SKM-1 (cell line): ENCODE data around the gene FNBP1.

Experiments
- DNase-seq: peaks from one replicate; lab custom pipeline; 2025; ENCODE audit not compliant: unreplicated experiment; lab: John Stamatoyannopoulos, UW

The FNBP1 gene

DNA sequence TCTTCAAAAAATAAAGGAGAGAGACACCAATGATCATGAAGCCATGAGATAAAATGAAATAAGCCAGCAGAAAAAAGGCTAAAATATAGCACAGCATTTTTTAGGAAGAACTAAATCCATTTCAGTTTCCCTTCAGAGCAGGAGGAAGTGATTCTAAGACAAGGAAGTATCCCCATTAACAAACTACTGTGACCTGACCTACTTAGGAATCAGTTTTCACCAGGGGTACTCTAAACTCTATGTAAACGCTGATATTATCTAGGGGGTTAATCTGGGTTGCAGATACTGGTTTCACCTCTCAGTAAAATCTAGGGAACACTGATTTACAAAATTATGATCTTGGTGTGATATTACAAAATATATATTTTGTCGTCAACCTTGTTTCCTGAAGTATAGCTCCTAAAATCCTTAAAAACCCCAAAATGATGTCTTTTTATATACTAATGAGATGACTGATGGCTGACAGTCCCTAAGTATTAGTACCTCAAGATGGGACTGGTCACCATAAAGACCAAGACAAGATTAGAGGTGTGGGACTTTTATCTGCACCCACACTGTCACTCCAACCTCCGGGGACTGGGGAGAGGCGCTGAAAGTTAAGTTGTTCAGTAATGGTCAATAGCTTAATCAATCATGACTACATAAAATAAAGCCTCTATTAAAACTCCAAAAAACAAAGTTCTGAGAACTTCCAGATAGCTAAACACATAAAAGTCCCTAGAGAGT, 2.9 kb upstream of the FNBP1 start:
- DNase-seq, result peak; percentile 36

DNA sequence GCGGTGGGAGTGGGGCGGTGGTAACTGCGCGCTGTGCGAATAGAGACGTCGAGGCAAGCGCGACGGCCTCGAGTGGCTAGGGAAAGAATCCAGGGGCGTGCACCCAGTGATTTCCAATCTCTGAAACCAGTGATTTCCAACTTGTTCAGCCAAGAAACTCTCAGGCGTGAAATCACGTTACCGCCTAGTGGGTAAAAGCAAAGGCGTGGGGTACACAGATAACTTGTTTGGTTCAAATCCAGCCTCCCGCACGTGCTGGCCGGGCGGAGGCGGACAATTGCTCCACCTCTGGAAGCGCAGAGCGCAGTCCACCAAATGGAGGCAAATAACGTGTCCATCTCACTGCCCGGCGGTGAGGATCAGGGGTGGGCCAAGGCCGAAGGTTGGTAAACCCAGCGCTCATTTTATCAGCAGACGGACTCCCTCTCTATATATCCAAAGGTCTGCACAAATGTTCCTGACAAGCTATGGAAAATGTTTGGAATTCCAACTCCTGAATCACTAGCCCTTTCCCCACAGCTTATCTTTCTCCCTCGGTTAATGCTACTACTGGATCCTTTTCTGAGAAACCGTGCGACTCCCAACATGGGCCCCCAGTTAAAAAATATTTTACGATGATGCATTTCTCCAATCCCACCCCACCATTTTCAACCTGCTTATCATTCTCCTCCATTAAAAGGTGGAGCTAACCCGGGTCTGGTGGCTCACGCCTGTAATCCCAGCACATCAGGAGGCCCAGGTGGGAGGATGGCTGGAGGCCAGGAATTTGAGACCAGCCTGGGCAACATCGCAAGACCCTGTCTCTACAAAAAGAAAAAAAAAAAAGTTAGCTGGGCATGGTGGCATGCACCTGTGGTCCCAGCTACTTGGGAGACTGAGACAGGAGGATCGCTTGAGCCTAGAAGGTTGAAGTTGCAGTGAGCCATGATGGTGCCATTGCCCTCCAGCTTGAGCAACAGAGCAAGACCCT, 950 bp upstream of the FNBP1 start:
- no peak for DNase-seq

DNA sequence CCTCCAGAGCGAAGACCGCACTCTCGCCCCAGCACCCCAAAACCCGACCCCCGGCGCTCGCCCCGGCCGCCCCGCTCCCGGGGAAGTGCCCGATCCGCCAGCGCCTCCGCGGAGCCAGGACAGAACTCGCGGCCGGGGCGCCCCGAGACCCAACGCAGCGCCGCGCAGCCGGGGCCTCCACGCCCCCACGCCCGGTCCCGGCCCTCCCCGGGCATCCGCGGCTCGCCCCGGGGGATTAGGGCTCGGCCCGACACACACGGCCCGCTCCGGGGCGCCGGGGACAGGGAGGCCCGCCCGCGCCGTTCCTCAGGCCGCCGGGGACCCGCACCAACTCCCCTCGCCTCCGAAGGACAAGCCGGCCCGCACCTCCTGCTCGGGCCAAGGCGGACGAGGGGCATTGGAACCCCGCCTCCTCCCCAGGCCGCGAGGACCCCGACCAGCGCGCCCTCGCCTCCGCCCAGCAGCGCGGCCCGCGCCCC, 544 bp downstream of the FNBP1 start:
- no peak for DNase-seq

- DNase-seq, result no peak
Measured at GRCh38 chr9:130041648-130042405, 1.2 kb downstream of the FNBP1 start.

DNA sequence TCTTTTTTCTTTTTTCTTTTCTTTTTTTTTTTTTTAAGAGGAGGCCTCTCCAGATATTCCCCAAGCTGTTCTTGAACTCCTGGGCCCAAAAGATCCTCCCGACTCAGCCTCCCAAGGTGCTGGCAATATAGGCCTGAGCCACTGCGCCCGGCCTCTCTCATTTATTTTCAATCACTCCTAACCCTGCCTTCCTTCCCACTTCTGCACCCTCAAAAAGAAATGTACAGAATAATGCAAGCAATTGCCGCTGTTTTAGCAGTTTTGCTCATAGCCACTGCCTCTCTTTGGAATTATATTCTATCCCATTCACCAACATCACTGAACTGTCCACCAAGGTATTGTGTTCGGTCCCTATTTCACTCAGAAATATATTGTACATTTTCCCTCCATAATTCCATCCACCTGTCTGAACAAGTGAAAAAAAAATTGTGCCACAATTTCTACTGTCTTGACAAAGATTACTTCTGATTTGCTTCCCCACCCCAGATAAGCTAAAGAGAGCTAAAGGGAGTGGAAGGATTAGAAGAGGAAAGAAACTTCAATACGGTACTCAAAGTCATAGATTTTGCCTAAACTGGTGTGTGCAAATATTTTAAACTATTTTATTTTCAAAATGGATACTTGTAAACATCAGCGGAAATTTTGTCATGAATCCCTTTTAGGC, 1.9 kb downstream of the FNBP1 start:
- no peak for DNase-seq

- peak; percentile 16 for DNase-seq
Measured at GRCh38 chr9:130039528-130040147, 3.4 kb downstream of the FNBP1 start.

DNA sequence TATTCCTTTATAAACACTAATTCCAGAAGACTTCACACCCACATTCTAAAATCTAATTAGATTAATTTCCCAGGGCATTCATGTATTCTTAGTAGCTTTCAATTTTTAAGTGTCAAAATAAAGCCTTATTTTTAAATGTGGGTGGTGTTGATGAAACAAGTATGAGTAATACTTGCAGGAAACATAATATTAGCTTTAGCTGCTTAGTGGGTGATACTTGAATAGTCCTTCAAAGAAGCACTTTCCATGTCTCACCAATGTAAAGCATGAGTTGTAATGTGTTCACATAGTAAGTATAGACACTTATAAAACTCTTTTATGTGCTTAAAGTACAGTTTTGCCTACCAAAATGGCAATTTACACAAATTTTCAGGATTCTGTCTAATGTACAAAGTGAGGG, 6.9 kb downstream of the FNBP1 start:
- no peak for DNase-seq

- no peak for DNase-seq
Measured at GRCh38 chr9:130034570-130034969, 8.4 kb downstream of the FNBP1 start.

DNA sequence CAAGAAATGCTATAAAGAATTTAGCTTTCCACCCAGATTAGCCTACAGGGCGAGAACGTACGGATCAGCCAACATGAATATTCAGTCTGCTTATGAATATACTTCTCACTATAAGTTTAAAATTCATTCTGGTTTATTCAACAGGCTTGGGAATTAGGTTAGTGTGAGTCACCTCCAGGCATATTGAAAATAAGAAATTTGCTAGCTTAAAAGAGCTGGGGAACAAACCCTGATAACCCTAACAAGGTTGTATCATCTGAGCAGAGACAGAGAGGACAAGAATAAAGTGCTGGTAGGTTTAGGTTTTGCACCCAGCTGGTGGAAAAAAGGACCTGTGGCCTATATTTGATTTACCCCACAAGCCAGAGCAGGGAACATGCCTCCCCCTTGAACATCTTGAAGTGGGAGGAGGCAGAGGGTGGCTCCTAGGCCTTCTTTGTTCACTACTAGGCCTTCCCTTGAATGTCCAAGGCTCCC, 12.3 kb downstream of the FNBP1 start:
- DNase-seq, result no peak

DNA sequence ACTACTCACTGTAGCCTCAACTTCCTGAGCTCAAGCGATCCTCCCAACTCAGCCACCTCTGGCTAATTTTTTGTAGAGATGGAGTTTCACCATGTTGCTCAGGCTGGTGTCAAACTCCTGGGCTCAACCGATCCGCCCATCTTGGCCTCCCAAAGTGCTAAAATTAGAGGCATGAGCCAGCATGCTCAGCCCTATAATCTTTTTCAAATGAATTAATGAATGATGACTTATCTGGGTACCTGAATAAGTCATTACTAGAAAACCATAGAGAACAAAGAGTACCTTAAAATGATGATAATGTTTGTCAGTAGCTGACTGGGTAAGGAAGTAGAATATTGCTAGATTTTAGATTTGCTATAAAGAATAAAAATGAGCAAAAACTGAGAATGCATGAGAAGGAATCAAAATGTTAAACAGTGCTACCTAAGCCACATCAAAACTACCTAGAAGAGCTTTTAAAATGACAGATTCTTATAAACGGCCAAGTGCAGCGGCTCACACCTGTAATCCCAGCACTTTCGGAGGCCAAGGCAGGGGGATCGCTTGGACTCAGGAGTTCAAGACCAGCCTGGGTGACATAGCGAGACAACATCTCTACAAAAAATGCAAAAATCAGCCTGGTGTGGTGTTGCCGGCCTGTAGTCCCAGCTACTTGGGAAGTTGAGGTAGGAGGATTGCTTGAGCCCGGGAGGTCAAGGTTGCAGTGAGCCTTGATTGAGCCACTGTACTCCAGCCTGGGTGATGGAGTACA, 13.6 kb downstream of the FNBP1 start:
- DNase-seq, result no peak

DNA sequence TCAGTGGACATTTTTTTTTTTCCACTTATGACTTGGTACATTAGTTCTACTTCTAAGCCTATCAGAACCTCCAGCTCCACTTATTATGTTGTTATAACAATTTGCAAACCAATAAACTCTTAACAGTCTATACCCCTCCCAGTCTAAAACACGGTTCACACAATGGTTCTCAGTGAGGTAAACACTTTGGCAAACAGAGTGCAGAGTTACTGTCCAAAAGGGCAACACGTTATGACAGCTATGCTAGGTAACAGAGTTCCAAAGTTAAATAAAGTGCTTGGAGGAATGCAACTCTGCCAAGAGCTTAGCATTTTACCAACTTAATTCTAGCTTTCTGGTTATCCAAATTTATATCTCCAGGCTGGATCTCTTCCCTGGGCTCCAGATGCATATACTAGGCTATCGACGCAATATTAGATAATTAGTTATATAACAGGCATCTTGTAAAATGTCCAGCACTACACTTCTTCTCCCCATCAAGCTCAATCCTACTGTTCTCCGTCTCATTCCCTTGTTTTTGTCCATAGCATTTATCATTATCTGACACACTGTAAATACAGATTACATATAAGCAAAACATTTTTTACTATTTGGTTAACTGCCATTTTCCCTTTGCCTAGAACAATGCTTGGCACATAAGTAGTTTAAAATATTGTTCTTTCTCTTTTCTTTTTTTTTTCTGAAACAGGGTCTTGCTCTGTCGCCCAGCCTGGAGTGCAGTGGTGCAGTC, 14.3 kb downstream of the FNBP1 start:
- no peak for DNase-seq

GRCh38 chr9:130027533-130028365, 15.2 kb downstream of the FNBP1 start:
- no peak for DNase-seq

DNA sequence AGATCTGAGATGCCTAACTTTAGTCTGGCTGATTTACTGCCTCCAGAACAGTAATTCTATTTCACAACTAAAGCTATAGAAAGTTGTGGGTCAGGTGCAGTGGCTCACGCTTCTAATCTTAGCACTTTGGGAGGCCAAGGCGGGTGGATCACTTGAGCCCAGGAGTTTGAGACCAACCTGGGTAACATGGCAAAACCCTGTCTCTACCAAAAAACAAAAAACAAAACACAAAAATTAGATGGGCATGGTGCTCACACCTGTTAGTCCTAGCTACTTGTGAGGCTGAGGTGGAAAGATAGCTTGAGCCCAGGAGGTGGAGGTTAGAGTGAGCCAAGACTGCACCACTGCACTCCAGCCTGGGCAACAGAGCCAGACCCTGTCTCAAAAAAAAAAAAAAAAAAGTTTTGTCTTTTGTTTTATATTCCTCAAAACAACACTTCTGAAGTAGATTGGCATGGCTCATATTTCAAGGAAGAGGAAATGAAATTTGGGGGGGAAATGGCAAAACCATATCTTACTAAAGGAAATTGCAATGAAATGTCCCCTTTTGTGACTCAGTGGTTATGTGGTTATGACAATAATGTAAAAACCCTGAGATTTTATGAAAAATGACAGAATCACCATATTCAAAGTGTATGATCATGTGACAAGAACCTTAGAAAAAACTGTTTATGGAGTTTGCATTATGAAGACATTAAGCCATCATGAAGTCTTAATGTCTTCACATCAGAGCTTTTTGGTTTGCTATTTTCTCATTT, 16.2 kb downstream of the FNBP1 start:
- no peak for DNase-seq

GRCh38 chr9:130024597-130024994, 18.4 kb downstream of the FNBP1 start:
- DNase-seq, result no peak

GRCh38 chr9:130023994-130024596, 18.9 kb downstream of the FNBP1 start:
- DNase-seq, result no peak

GRCh38 chr9:130023144-130023787, 19.7 kb downstream of the FNBP1 start:
- no peak for DNase-seq
